A549 (cell line): ENCODE results near the gene IGF1R. TPM values are rescaled to one million over a fixed set of nuclear protein-coding genes. Genes with fewer than 3 reads are reported as not detected.
A peak's percentile ranks its signal among the peaks of the same experiment; 100 is the strongest.

Source experiments
- ATAC-seq, 2 experiments: fragments of 200-7000 bp in 1 of 2; fragments of >200 bp in 1 of 2; cut with Nextera tagmentation in 1 of 2; cut with Tn5 transposase in 1 of 2; 3 replicates each; pipeline versions ENCODE4 v1.8.0 to v1.9.1; 2018 to 2020; ENCODE audit warnings: mild to moderate bottlenecking in 1 of 2, moderate library complexity in 1 of 2
- CTCF ChIA-PET: fragments of 300-600 bp; sonication (Branson Sonifier 250); formaldehyde crosslinking; extraction: SDS; loops from one replicate; lab custom pipeline; 2021; ENCODE audit warnings: antibody characterized with exemption, inconsistent platforms; lab: Yijun Ruan, JAX
- POLR2A ChIA-PET: fragments of 350-600 bp; formaldehyde crosslinking; extraction: SDS; loops from one replicate; lab custom pipeline; 2021; ENCODE audit warnings: antibody characterized with exemption, inconsistent platforms; lab: Yijun Ruan, JAX
- DNase-seq, 2 experiments: peaks; one replicate each; pipeline versions ENCODE4 v3.0.0 to v3.0.0-alpha.2; 2011 to 2016; ENCODE audit warnings: low read depth in 1 of 2, low spot score in 1 of 2
- FAIRE-seq: peaks from 2 replicates; lab custom pipeline; 2011; peaks lifted over from hg19 to GRCh38; lab: Jason Lieb, UNC
- H3K27ac ChIP-seq, 2 experiments: fragments of >200 bp; sonication (Bioruptor Twin); formaldehyde crosslinking; 3 replicates each; pipeline ENCODE4 v1.5.1; 2016 to 2017
- H3K4me1 ChIP-seq: fragments of >200 bp; sonication (Bioruptor Twin); formaldehyde crosslinking; 3 replicates; pipeline ENCODE4 v1.6.1; 2016
- H3K4me2 ChIP-seq: fragments of >200 bp; sonication (Bioruptor Twin); formaldehyde crosslinking; 3 replicates; pipeline ENCODE4 v1.6.1; 2016
- H3K4me3 ChIP-seq: fragments of >200 bp; sonication (Bioruptor Twin); formaldehyde crosslinking; 3 replicates; pipeline ENCODE4 v1.5.1; 2016
- H3K9me3 ChIP-seq: fragments of >200 bp; sonication (Bioruptor Twin); formaldehyde crosslinking; 3 replicates; pipeline ENCODE4 v1.6.1; 2016
- BCL3 ChIP-seq: fragments of >200 bp; sonication (Bioruptor Twin); formaldehyde crosslinking; IDR thresholded peaks from 3 replicates; pipeline ENCODE4 v1.6.1; 2016
- CEBPB ChIP-seq, 2 experiments: fragments of >200 bp in 1 of 2; sonication (Bioruptor Twin) in 1 of 2; formaldehyde crosslinking in 1 of 2; IDR thresholded peaks; 2 replicates each; pipeline ENCODE4 v1.6.1; 2012 to 2016
- CHD2 ChIP-seq: fragments of 150-350 bp; IDR thresholded peaks from 2 replicates; pipeline ENCODE4 v1.6.1; 2014; ENCODE audit warnings: low read length; ENCODE audit not compliant: partially characterized antibody
- E2F6 ChIP-seq: IDR thresholded peaks from 2 replicates; pipeline ENCODE4 v1.6.1; 2012; ENCODE audit warnings: low read depth, borderline replicate concordance
- EHF ChIP-seq: fragments of 250-450 bp; sonication (Bioruptor Pico); IDR thresholded peaks from 2 replicates; pipeline ENCODE4 v1.5.0; 2020; ENCODE audit warnings: mild to moderate bottlenecking
- EHMT2 ChIP-seq: fragments of 200-600 bp; sonication (generic); IDR thresholded peaks from 2 replicates; pipeline ENCODE4 v1.6.1; 2016; ENCODE audit warnings: antibody characterized with exemption, low read depth, mild to moderate bottlenecking, moderate library complexity
- ELK1 ChIP-seq: fragments of 150-350 bp; IDR thresholded peaks from 2 replicates; pipeline ENCODE4 v1.6.1; 2014; ENCODE audit warnings: low read depth, mild to moderate bottlenecking, low read length
- EP300 ChIP-seq, 2 experiments: fragments of >200 bp; sonication (Bioruptor Twin); formaldehyde crosslinking; IDR thresholded peaks; 2 replicates in 1 of 2; 3 replicates in 1 of 2; pipeline ENCODE4 v1.6.1; 2016 to 2017
- FOXS1 ChIP-seq: fragments of 250-450 bp; sonication (Bioruptor Pico); IDR thresholded peaks from 2 replicates; pipeline ENCODE4 v1.5.0; 2020; ENCODE audit warnings: mild to moderate bottlenecking, moderate library complexity
- GATA3 ChIP-seq: IDR thresholded peaks from 2 replicates; pipeline ENCODE4 v1.6.1; 2012; ENCODE audit warnings: borderline replicate concordance
- HES2 ChIP-seq: fragments of >200 bp; sonication (Bioruptor Twin); formaldehyde crosslinking; IDR thresholded peaks from 2 replicates; pipeline ENCODE4 v1.6.1; 2016
- HOXA7 ChIP-seq: fragments of 250-450 bp; sonication (Bioruptor Pico); IDR thresholded peaks from 2 replicates; pipeline ENCODE4 v1.5.0; 2020; ENCODE audit warnings: mild to moderate bottlenecking, moderate library complexity
- HOXB13 ChIP-seq: fragments of 250-450 bp; sonication (Bioruptor Pico); IDR thresholded peaks from 2 replicates; pipeline ENCODE4 v1.5.0; 2020; ENCODE audit warnings: low read depth, mild to moderate bottlenecking, moderate library complexity
- KDM1A ChIP-seq: fragments of 200-600 bp; sonication (generic); IDR thresholded peaks from 2 replicates; pipeline ENCODE4 v1.6.1; 2016; ENCODE audit warnings: low read depth, mild to moderate bottlenecking
- MAFK ChIP-seq: fragments of 450-650 bp; IDR thresholded peaks from 2 replicates; pipeline ENCODE4 v1.6.1; 2014; ENCODE audit not compliant: partially characterized antibody
- MAX ChIP-seq: IDR thresholded peaks from 2 replicates; pipeline ENCODE4 v1.6.1; 2012
- PHF8 ChIP-seq: fragments of 200-600 bp; sonication (generic); IDR thresholded peaks from 2 replicates; pipeline ENCODE4 v1.6.1; 2016; ENCODE audit warnings: low read depth, mild to moderate bottlenecking, antibody characterized with exemption, moderate library complexity, borderline replicate concordance
- RAD21 ChIP-seq, 2 experiments: fragments of >200 bp in 1 of 2; sonication (Bioruptor Twin) in 1 of 2; formaldehyde crosslinking in 1 of 2; IDR thresholded peaks in 1 of 2; conservative IDR thresholded peaks in 1 of 2; 2 replicates in 1 of 2; 3 replicates in 1 of 2; pipeline ENCODE4 v1.6.1; 2012 to 2018; ENCODE audit warnings: inconsistent platforms in 1 of 2
- RFX5 ChIP-seq: fragments of 450-650 bp; IDR thresholded peaks from 2 replicates; pipeline ENCODE4 v1.7.1; 2014; ENCODE audit warnings: antibody characterized with exemption, mild to moderate bottlenecking, moderate library complexity
- RNF2 ChIP-seq: fragments of 200-600 bp; sonication (generic); IDR thresholded peaks from 2 replicates; pipeline ENCODE4 v1.6.1; 2016; ENCODE audit warnings: low read depth, mild to moderate bottlenecking, antibody characterized with exemption, moderate library complexity, borderline replicate concordance
- SREBF2 ChIP-seq: fragments of 450-650 bp; IDR thresholded peaks from 2 replicates; pipeline ENCODE4 v1.6.1; 2014; ENCODE audit warnings: mild to moderate bottlenecking, moderate library complexity
- TFCP2L1 ChIP-seq: fragments of 250-450 bp; sonication (Bioruptor Pico); IDR thresholded peaks from 2 replicates; pipeline ENCODE4 v1.5.0; 2021; ENCODE audit warnings: mild to moderate bottlenecking
- ZNF302 ChIP-seq: fragments of 250-450 bp; sonication (Bioruptor Pico); IDR thresholded peaks from 2 replicates; pipeline ENCODE4 v1.9.0; 2021; ENCODE audit warnings: inconsistent platforms, mild to moderate bottlenecking, moderate library complexity
- WGBS: methylation state at CpG from one replicate; pipeline ENCODE4 v1.1.6; 2017; ENCODE audit errors: missing lambda C conversion rate; 5-methylcytosine and 5-hydroxymethylcytosine counted together
- polyA plus RNA-seq, 4 experiments: library from polyadenylated mRNA; depleted of rRNA in 3 of 4; stranded (reverse); fragments of >200 nt; fragmentation: RNase III in 1 of 4; extraction: RNeasy Plus Mini Kit Qiagen cat#74134 plus additional on column Dnase treatment in 1 of 4; gene quantifications; 2 replicates in 3 of 4; 3 replicates in 1 of 4; pipeline ENCODE4 v1.2.3, GENCODE V29; 2011 to 2017

IGF1R gene
- polyA plus RNA-seq, 2 of the 4 experiments (the other 2 are of a cell fraction) = 42.6 to 69.5 TPM

- 2% methylated on average over 6 of the region's 6 CpGs for WGBS
- ATAC-seq (no peak), FAIRE-seq (no peak)
- H3K27ac ChIP-seq = peak overlapping the region; percentile 95 to 97
- H3K9me3 ChIP-seq = no peaks in the 10 kb centered on the region
- TF ChIP-seq CHD2 (no peak), GATA3 (0 out of 2 replicates have a peak, but pooled peaks have one; percentile 40), RFX5 (no peak), RNF2 (no peak), MAFK (no peak), HOXB13 (CRISPR knock-in tag) (no peak), FOXS1 (no peak), RAD21 (conservative IDR thresholded peaks at IDR 0.05 in 1 of 2, IDR thresholded peaks at IDR 0.05 in 1 of 2) (no peak), HOXA7 (CRISPR knock-in tag) (no peak), SREBF2 (no peak), EHF (CRISPR knock-in tag) (no peak), ELK1 (no peak), EP300 (IDR thresholded peaks at IDR 0.05) (peak in 1 of 2 experiments; percentile 72; a peak in 2 of 5 replicates), MAX (no peak), PHF8 (no peak), CEBPB (IDR thresholded peaks at IDR 0.05) (peak; percentile 24 to 33; a peak in 2 of 4 replicates), ZNF302 (no peak), HES2 (no peak), EHMT2 (no peak), KDM1A (no peak), BCL3 (0 out of 3 replicates have a peak, but pooled peaks have one; percentile 27), E2F6 (no peak), TFCP2L1 (CRISPR knock-in tag) (no peak)
- TF ChIP-seq, all 56 proteins: peak for 4
- Histone ChIP-seq H3K4me2 (peak overlapping the region; percentile 99), H3K4me1 (peaks cover 100% of the 10 kb centered on the region), H3K4me3 (peak overlapping the region; percentile 11; the same call in 2 of the 3 replicates)
- CTCF ChIA-PET = interaction anchor here (0.7 to 11.2 kb wide), 7 partner anchors 8 to 217 kb away, joined by 3 to 97 read pairs (median 14); no protein-coding TSS in a partner anchor
- peak in 1 of 2 experiments; percentile 70 for DNase-seq
- POLR2A ChIA-PET = interaction anchor here (0.6 to 6.8 kb wide), 3 partner anchors 14 to 178 kb away, joined by 3 to 61 read pairs (median 3); no protein-coding TSS in a partner anchor
These were observed 210.8 kb downstream of the IGF1R start for GRCh38 chr15:98859149-98859548.
